Measurements from ENCODE around the gene RIMS1.

DNA sequence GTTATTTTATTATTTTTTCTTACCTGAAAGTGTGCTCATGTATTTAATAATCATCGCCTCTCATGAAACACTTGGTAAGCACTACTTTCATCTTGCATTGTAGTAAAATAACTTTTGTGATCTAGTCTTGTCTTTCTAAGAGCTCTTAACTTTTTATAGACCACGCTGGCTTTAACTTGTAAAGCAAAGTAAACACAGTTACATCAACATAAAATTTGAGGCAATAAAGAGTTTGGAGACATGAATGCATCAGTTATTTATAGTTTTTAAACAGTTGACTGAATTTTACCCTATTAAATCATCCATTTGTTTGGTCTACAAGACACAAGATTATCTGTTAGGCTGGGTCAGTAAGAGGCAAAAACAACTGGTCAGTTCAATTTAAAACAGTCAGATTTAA is 517.1 kb downstream of the RIMS1 start:
- TF ChIP-seq, protein P1, sequence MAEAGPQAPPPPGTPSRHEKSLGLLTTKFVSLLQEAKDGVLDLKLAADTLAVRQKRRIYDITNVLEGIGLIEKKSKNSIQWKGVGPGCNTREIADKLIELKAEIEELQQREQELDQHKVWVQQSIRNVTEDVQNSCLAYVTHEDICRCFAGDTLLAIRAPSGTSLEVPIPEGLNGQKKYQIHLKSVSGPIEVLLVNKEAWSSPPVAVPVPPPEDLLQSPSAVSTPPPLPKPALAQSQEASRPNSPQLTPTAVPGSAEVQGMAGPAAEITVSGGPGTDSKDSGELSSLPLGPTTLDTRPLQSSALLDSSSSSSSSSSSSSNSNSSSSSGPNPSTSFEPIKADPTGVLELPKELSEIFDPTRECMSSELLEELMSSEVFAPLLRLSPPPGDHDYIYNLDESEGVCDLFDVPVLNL (CRISPR knock-in tag; IDR thresholded peaks at IDR 0.05; ENCODE audit: low read depth): no peak
- TF ChIP-seq, protein P2, sequence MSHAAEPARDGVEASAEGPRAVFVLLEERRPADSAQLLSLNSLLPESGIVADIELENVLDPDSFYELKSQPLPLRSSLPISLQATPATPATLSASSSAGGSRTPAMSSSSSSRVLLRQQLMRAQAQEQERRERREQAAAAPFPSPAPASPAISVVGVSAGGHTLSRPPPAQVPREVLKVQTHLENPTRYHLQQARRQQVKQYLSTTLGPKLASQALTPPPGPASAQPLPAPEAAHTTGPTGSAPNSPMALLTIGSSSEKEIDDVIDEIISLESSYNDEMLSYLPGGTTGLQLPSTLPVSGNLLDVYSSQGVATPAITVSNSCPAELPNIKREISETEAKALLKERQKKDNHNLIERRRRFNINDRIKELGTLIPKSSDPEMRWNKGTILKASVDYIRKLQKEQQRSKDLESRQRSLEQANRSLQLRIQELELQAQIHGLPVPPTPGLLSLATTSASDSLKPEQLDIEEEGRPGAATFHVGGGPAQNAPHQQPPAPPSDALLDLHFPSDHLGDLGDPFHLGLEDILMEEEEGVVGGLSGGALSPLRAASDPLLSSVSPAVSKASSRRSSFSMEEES (CRISPR knock-in tag; IDR thresholded peaks at IDR 0.05): no peak
- TF ChIP-seq BRCA1 (IDR thresholded peaks at IDR 0.05) (no peak), BRCA1 (CRISPR knock-in tag; IDR thresholded peaks at IDR 0.05) (no peak), TAF1 (IDR thresholded peaks at IDR 0.05; ENCODE audit: control insufficient read depth, extremely low read depth, insufficient read depth, low read length, severe bottlenecking) (no peak), ZNF140 (CRISPR knock-in tag; IDR thresholded peaks at IDR 0.05) (no peak)
